ENCODE results near the gene MXD1. TPM values are rescaled to one million over a fixed set of nuclear protein-coding genes. Genes with fewer than 3 reads are reported as not detected.

Gene MXD1
- total and polyA plus RNA-seq, 4 donors = 1.4 to 8.5 (median 5.8) TPM

- Histone ChIP-seq H3K27me3 (ENCODE audit: control insufficient read depth in 4 of 4, insufficient read depth in 4 of 4, low read length in 3 of 4) (no peaks in the 10 kb centered on the region), H3K27ac (ENCODE audit: low read depth in 1 of 2, low read length in 2 of 2) (peak overlapping the region in 1 of 2 donors; percentile 24), H3K9ac (ENCODE audit: low read depth in 1 of 2, low read length in 2 of 2) (no peak overlapping the region), H3K36me3 (ENCODE audit: control insufficient read depth in 4 of 4, insufficient read depth in 3 of 4, low read depth in 1 of 4, low read length in 3 of 4) (no peaks in the 10 kb centered on the region), H3K4me3 (ENCODE audit: low read depth in 1 of 3, low read length in 3 of 3) (no peak overlapping the region), H3K9me3 (ENCODE audit: control insufficient read depth in 4 of 4, low read length in 3 of 4) (no peaks in the 10 kb centered on the region), H3K4me1 (ENCODE audit: control insufficient read depth in 4 of 4, insufficient read depth in 4 of 4, low read length in 3 of 4) (peaks cover 3 to 8% (median 3%) of the 10 kb centered on the region in 4 donors)
- DNase-seq (ENCODE audit: low spot score) = no peak
- no peak for TF ChIP-seq NR2F2 (IDR thresholded peaks at IDR 0.05)
- no peak for TF ChIP-seq CTCF (IDR thresholded peaks at IDR 0.05; ENCODE audit: low read depth, low read length, missing input control)
- WGBS = 94% methylated on average over 3 of the region's 3 CpGs
Observed at GRCh38 chr2:69985216-69985615, 70.3 kb downstream of the MXD1 start.

GRCh38 chr2:69985688-69986087 lies 70.8 kb downstream of the MXD1 start:
- no peak overlapping the region for H3K4me3 ChIP-seq (ENCODE audit: low read depth in 1 of 3, low read length in 3 of 3)
- H3K27ac ChIP-seq (ENCODE audit: low read depth in 1 of 2, low read length in 2 of 2) = peak overlapping the region in 1 of 2 donors; percentile 45
- no peak overlapping the region for H3K9ac ChIP-seq (ENCODE audit: low read depth in 1 of 2, low read length in 2 of 2)
- H3K4me1 ChIP-seq (ENCODE audit: control insufficient read depth in 4 of 4, insufficient read depth in 4 of 4, low read length in 3 of 4) = peaks cover 0 to 6% (median under 1%) of the 10 kb centered on the region in 4 donors
- H3K9me3 ChIP-seq (ENCODE audit: control insufficient read depth in 4 of 4, low read length in 3 of 4) = no peaks in the 10 kb centered on the region
- no peaks in the 10 kb centered on the region for H3K27me3 ChIP-seq (ENCODE audit: control insufficient read depth in 4 of 4, insufficient read depth in 4 of 4, low read length in 3 of 4)
- no peaks in the 10 kb centered on the region for H3K36me3 ChIP-seq (ENCODE audit: control insufficient read depth in 4 of 4, insufficient read depth in 3 of 4, low read depth in 1 of 4, low read length in 3 of 4)
- 56% methylated on average over 10 of the region's 10 CpGs for WGBS
- peak; percentile 30 to 66 for TF ChIP-seq RAD21 (IDR thresholded peaks at IDR 0.05)
- TF ChIP-seq GABPA (IDR thresholded peaks at IDR 0.05 in 1 of 2, conservative IDR thresholded peaks at IDR 0.05 in 1 of 2) = no peak
- peak in 1 of 2 donors; percentile 20 for TF ChIP-seq HNF4A (conservative IDR thresholded peaks at IDR 0.05)
- TF ChIP-seq REST (IDR thresholded peaks at IDR 0.05) = peak; percentile 19
- TF ChIP-seq RXRA (IDR thresholded peaks at IDR 0.05) = peak in 1 of 2 donors; percentile 20
- peak in 1 of 2 donors; percentile 10 for TF ChIP-seq JUND (IDR thresholded peaks at IDR 0.05)
- no peak for TF ChIP-seq ZBTB33 (IDR thresholded peaks at IDR 0.05)
- TF ChIP-seq YY1 (IDR thresholded peaks at IDR 0.05) = peak; percentile 82
- no peak for DNase-seq (ENCODE audit: low spot score)

- no peak for DNase-seq (ENCODE audit: low spot score)
- Histone ChIP-seq H3K4me1 (ENCODE audit: control insufficient read depth in 4 of 4, insufficient read depth in 4 of 4, low read length in 3 of 4) (peaks cover 0 to 6% (median 0%) of the 10 kb centered on the region in 4 donors), H3K9me3 (ENCODE audit: control insufficient read depth in 4 of 4, low read length in 3 of 4) (no peaks in the 10 kb centered on the region), H3K27ac (ENCODE audit: low read depth in 1 of 2, low read length in 2 of 2) (no peak overlapping the region), H3K27me3 (ENCODE audit: control insufficient read depth in 4 of 4, insufficient read depth in 4 of 4, low read length in 3 of 4) (no peaks in the 10 kb centered on the region), H3K4me3 (ENCODE audit: low read depth in 1 of 3, low read length in 3 of 3) (no peak overlapping the region), H3K9ac (ENCODE audit: low read depth in 1 of 2, low read length in 2 of 2) (no peak overlapping the region), H3K36me3 (ENCODE audit: control insufficient read depth in 4 of 4, insufficient read depth in 3 of 4, low read depth in 1 of 4, low read length in 3 of 4) (no peaks in the 10 kb centered on the region)
- 95% methylated on average over 4 of the region's 4 CpGs for WGBS
- TF ChIP-seq NR2F2 (IDR thresholded peaks at IDR 0.05) = no peak
- no peak for TF ChIP-seq REST (IDR thresholded peaks at IDR 0.05)
- TF ChIP-seq CTCF (IDR thresholded peaks at IDR 0.05; ENCODE audit: low read depth, low read length, missing input control) = no peak
- no peak for TF ChIP-seq HNF4A (conservative IDR thresholded peaks at IDR 0.05)
- no peak for TF ChIP-seq JUND (IDR thresholded peaks at IDR 0.05)
- no peak for TF ChIP-seq RXRA (IDR thresholded peaks at IDR 0.05)
- no peak for TF ChIP-seq EGR1 (IDR thresholded peaks at IDR 0.05; ENCODE audit: low read depth in 2 of 2)
- TF ChIP-seq RAD21 (IDR thresholded peaks at IDR 0.05) = no peak
Observed at GRCh38 chr2:69986691-69987090, 71.8 kb downstream of the MXD1 start.

Data from liver (tissue), 9 donors.